DMS 273 treated with DMSO at 0.1 percent for 48 hours (cell line): Measurements from ENCODE around the gene SHISAL2B.
"Not testable (repeated sequence)": the region's sequence is repeated elsewhere in the genome, so short reads cannot be mapped to it uniquely, and the experiment has no call there.

Experiments
- DNase-seq: peaks from one replicate; lab custom pipeline; 2025; lab: John Stamatoyannopoulos, UW

SHISAL2B gene

GRCh38 chr5:64690417-64691151 lies at the start of gene SHISAL2B:
TSS of gene SHISAL2B (plus strand) at chr5:64690503. CDS start at chr5:64690624, 121 bp downstream.
- DNase-seq = peak; percentile 53

DNA sequence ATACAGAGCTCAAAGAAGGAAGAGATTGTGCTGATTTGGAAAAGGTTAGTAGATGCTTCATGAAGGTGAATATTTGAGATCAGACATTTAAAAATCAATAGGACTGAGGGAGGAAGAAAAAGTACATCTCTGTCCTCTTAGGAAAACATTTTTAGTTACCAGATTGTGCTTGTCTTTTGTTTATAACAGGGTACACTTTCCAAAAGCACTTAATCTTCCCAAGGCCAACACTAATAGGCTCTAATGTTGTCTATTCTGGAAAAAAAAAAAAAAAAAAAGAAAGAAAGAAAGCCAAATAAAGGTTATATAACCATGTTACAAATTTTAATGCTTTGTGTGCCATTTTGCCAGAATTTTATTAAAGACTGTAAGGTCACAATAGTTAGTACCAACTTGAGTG lies 45.5 kb upstream of the SHISAL2B start:
- no peak for DNase-seq

GRCh38 chr5:64646169-64646568 lies 44.1 kb upstream of the SHISAL2B start:
- no peak for DNase-seq

GRCh38 chr5:64649512-64649911 lies 40.8 kb upstream of the SHISAL2B start:
- DNase-seq = no peak

- no peak for DNase-seq
These were observed 36.3 kb upstream of the SHISAL2B start for GRCh38 chr5:64653766-64654560.

DNA sequence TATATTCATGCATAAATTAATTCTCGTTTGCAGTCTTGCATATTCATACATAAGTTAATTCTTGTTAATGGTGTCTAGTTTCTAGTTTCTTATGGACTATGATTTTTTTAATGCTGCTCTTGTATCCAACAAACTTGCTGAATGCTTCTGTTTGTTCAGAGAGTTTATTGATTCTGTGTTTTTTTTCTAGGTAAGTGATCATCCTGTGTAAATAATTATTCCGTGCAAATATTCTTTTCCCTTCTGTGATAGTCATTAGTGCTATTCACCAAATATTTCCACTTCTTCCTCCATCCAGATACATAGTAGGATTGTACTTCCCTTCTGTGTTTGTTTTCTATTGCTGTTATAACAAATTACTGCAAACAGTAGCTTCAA lies 35.8 kb upstream of the SHISAL2B start:
- no peak for DNase-seq

- DNase-seq = no peak
These were observed 34.7 kb upstream of the SHISAL2B start for GRCh38 chr5:64655596-64655995.

DNA sequence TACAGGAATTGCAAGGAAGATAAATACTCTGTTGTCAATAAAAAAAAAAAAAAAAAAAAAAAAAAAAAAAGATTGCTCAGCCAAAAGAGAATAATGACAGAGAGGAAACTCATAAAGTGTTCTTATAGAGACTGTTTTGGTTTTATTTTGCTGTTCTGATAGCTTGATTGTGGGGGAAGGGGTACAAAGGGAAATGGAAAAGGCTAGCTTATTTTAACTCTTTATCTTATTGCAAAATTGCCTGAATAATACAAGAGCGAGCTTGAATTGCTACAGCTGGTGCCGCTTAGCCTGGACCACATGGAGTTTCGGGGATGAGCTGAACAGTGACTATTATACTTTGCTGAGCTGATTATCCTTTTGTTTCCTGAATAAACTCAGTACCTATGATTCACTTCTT lies 31.0 kb upstream of the SHISAL2B start:
- DNase-seq = no peak

- DNase-seq = not testable (repeated sequence)
These were observed 27.1 kb upstream of the SHISAL2B start for GRCh38 chr5:64663181-64663580.

- no peak for DNase-seq
These were observed 25.1 kb upstream of the SHISAL2B start for GRCh38 chr5:64665243-64665642.

DNA sequence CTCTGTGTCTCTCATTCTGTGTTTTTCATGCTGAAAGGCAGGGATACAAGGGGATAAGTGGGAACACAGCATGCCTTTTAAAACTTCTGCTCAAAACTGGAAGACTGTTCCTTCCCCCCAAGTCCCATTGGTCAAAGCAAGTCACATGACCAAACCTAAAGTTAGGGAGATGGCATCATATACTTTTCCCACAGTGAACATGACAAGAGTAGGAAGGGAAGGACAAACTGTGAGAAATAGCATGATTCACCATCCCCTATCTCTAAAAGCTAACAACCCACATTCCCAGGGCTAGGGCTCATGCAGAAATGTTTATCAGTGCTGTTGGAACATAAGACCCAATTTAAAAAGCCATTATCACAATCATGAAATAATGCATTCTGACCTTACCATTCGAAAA lies 24.2 kb upstream of the SHISAL2B start:
- no peak for DNase-seq

GRCh38 chr5:64667068-64667467 lies 23.2 kb upstream of the SHISAL2B start:
- no peak for DNase-seq

DNA sequence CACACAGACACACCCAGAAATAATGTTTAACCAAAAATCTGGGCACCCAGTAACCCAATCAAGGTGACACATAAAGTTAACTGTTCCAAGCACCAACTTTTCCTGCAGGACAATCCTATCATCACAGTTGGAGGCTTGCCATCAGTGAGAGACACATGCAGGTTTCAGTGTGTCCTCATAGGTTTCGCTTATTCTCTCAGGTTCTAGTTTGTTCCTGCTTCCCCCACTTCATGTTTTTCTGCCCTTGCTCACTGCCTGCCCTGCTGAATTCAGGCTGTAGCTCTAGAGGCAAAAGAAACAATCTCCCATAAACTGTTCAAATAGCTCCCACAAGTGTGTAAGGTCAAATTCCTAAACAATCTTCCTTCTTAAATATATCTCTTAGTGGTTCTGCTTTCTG lies 20.0 kb upstream of the SHISAL2B start:
- DNase-seq = no peak

GRCh38 chr5:64671678-64672077 lies 18.6 kb upstream of the SHISAL2B start:
- no peak for DNase-seq

- no peak for DNase-seq
These were observed 11.9 kb upstream of the SHISAL2B start for GRCh38 chr5:64678374-64678773.

- no peak for DNase-seq
These were observed 10.0 kb upstream of the SHISAL2B start for GRCh38 chr5:64680289-64680688.

- no peak for DNase-seq
These were observed 7.7 kb upstream of the SHISAL2B start for GRCh38 chr5:64682608-64683007.

- no peak for DNase-seq
These were observed 4.4 kb upstream of the SHISAL2B start for GRCh38 chr5:64685866-64686265.

- no peak for DNase-seq
These were observed 1.9 kb upstream of the SHISAL2B start for GRCh38 chr5:64688391-64688790.

GRCh38 chr5:64688965-64689364 lies 1.3 kb upstream of the SHISAL2B start:
- DNase-seq = no peak

DNA sequence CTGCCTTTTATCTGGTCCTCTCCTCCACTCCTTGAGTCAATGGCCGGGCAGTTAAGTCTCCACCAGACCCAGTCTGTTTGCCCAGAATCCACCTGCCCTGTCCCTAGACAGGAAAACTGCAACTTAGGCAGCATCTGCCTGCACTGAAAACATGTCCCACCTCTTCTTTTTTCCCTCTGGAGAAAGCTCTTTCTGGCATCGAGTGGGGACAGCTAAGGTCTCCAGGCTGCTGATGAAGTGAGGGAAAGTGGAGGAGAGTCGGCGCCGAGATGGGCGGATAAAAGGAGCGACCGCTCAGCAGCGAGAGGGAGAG lies 243 bp upstream of the SHISAL2B start:
- DNase-seq = no peak

GRCh38 chr5:64691291-64691690 lies 988 bp downstream of the SHISAL2B start:
- DNase-seq = no peak

DNA sequence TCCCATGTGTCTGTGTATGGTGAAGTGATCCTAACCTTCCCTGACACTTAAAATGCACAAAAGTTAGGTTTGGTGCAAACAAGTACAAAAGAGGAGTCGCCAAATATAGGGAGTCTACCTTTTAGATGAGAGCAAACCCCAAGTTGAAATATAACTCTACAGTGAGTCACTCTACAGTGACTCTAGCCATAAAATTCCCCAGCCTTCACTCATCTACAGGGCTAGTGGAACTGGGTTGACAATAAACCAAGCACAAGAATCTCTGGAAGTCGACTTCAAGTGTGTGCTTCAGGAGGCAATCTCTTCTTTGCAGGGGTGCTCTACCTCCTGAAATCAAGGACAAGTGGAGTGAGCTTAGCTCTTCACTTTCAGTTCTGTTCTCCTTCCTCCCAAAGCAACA lies 3.3 kb downstream of the SHISAL2B start:
- no peak for DNase-seq

- DNase-seq = not testable (repeated sequence)
These were observed 6.1 kb downstream of the SHISAL2B start for GRCh38 chr5:64696414-64696813.
